K562 (cell line): ENCODE results near the gene FOXO4. TPM values are rescaled to one million over a fixed set of nuclear protein-coding genes. Genes with fewer than 3 reads are reported as not detected.

Experiments
- DIDO1 ChIP-seq: fragments of 450-650 bp; IDR thresholded peaks from 2 replicates; pipeline ENCODE4 v1.6.1; 2016; ENCODE audit warnings: low read depth, missing biosample characterization, missing genetic modification characterization
- FOS ChIP-seq: IDR thresholded peaks from 3 replicates; pipeline ENCODE4 v1.6.1; 2011; ENCODE audit not compliant: insufficient read length; ENCODE audit errors: extremely low read depth
- JUN ChIP-seq, 2 experiments: sonication (generic) in 1 of 2; formaldehyde crosslinking in 1 of 2; IDR thresholded peaks; 2 replicates each; pipeline versions ENCODE4 v1.6.1 to v1.8.0; 2012 to 2022; ENCODE audit warnings: borderline replicate concordance in 2 of 2, mild to moderate bottlenecking in 2 of 2, improper control_type of control experiment in 1 of 2, low read depth in 1 of 2, low read length in 1 of 2, missing genetic modification reagents in 1 of 2
- MED1 ChIP-seq: sonication (generic); formaldehyde crosslinking; IDR thresholded peaks from 2 replicates; pipeline ENCODE4 v1.8.1; 2023; ENCODE audit warnings: missing genetic modification reagents, borderline replicate concordance
- NFRKB ChIP-seq: fragments of 450-650 bp; IDR thresholded peaks from 2 replicates; pipeline ENCODE4 v1.6.1; 2016; ENCODE audit warnings: low read depth
- PHF20 ChIP-seq: fragments of 450-650 bp; IDR thresholded peaks from 2 replicates; pipeline ENCODE4 v1.6.1; 2018; ENCODE audit not compliant: partially characterized antibody
- SP2 ChIP-seq: IDR thresholded peaks from 2 replicates; pipeline ENCODE4 v1.6.1; 2011; ENCODE audit warnings: mild to moderate bottlenecking, low read depth, low read length, moderate library complexity; ENCODE audit not compliant: poor library complexity, severe bottlenecking; ENCODE audit errors: extremely low read depth
- TEAD4 ChIP-seq, 2 experiments: sonication (generic) in 1 of 2; formaldehyde crosslinking in 1 of 2; IDR thresholded peaks; 2 replicates each; pipeline versions ENCODE4 v1.6.1 to v1.8.0; 2012 to 2022; ENCODE audit warnings: borderline replicate concordance in 1 of 2, inconsistent platforms in 1 of 2, low read length in 1 of 2, mild to moderate bottlenecking in 1 of 2, missing genetic modification reagents in 1 of 2
- ZBTB40 ChIP-seq, 2 experiments: fragments of 450-650 bp in 1 of 2; sonication (generic) in 1 of 2; formaldehyde crosslinking in 1 of 2; IDR thresholded peaks; 2 replicates each; pipeline versions ENCODE4 v1.7.1 to v1.9.0; 2016 to 2022; ENCODE audit warnings: inconsistent platforms in 1 of 2, mild to moderate bottlenecking in 1 of 2, missing genetic modification reagents in 1 of 2
- ZNF644 ChIP-seq: fragments of 200-800 bp; sonication (Bioruptor generic); IDR thresholded peaks from 2 replicates; pipeline ENCODE4 v1.6.1; 2016; ENCODE audit warnings: low read depth, missing genetic modification characterization, missing compliant biosample characterization
- polyA plus RNA-seq, 8 experiments: library from polyadenylated mRNA; depleted of rRNA in 4 of 8; stranded (reverse) in 5 of 8; unstranded in 3 of 8; fragments of >200 nt; fragmentation: Nextera tagmentation in 2 of 8; fragmentation: Illumina TruSeq in 1 of 8; extraction: Ambion mirVana in 2 of 8; extraction: Trizol in 1 of 8; gene quantifications; 2 replicates each; pipeline versions ENCODE4 v1.2.1 to v1.2.3, GENCODE V29; 2011 to 2014; ENCODE audit warnings: inconsistent platforms in 1 of 8, missing spikeins in 1 of 8
- total RNA-seq, 7 experiments: library from RNA; depleted of rRNA in 6 of 7; stranded (reverse); fragments of >200 nt in 6 of 7; fragmentation: Illumina TruSeq in 2 of 7; extraction: Trizol in 2 of 7; gene quantifications; 2 replicates each; pipeline versions ENCODE4 v1.2.1 to v1.2.3, GENCODE V29; 2011 to 2021; ENCODE audit warnings: low replicate concordance in 1 of 7
- TF ChIP-seq, protein P1 (sequence below), 2 experiments: fragments of 450-650 bp; IDR thresholded peaks; 2 replicates each; pipeline ENCODE4 v1.6.1; 2018; ENCODE audit warnings: mild to moderate bottlenecking in 2 of 2, low read depth in 1 of 2; ENCODE audit not compliant: partially characterized antibody in 2 of 2

Gene FOXO4
- total and polyA plus RNA-seq, 9 of the 15 experiments (the other 6 are each of a cell fraction or from before 2014, with no cell fraction given), result 0.13 to 26.6 (median 8.5) TPM

- no peak for TF ChIP-seq ZBTB40 (IDR thresholded peaks at IDR 0.05)
- no peak for TF ChIP-seq ZBTB40 (CRISPR knock-in tag; IDR thresholded peaks at IDR 0.05)
- 0 out of 2 replicates have a peak, but pooled peaks have one; percentile 31 for TF ChIP-seq NFRKB
- no peak for TF ChIP-seq JUN (IDR thresholded peaks at IDR 0.05; ENCODE audit: borderline replicate concordance, low read depth, low read length)
- no peak for TF ChIP-seq JUN (CRISPR knock-in tag; IDR thresholded peaks at IDR 0.05; ENCODE audit: borderline replicate concordance)
- TF ChIP-seq FOS, result peak; percentile 98
- TF ChIP-seq, protein P1, sequence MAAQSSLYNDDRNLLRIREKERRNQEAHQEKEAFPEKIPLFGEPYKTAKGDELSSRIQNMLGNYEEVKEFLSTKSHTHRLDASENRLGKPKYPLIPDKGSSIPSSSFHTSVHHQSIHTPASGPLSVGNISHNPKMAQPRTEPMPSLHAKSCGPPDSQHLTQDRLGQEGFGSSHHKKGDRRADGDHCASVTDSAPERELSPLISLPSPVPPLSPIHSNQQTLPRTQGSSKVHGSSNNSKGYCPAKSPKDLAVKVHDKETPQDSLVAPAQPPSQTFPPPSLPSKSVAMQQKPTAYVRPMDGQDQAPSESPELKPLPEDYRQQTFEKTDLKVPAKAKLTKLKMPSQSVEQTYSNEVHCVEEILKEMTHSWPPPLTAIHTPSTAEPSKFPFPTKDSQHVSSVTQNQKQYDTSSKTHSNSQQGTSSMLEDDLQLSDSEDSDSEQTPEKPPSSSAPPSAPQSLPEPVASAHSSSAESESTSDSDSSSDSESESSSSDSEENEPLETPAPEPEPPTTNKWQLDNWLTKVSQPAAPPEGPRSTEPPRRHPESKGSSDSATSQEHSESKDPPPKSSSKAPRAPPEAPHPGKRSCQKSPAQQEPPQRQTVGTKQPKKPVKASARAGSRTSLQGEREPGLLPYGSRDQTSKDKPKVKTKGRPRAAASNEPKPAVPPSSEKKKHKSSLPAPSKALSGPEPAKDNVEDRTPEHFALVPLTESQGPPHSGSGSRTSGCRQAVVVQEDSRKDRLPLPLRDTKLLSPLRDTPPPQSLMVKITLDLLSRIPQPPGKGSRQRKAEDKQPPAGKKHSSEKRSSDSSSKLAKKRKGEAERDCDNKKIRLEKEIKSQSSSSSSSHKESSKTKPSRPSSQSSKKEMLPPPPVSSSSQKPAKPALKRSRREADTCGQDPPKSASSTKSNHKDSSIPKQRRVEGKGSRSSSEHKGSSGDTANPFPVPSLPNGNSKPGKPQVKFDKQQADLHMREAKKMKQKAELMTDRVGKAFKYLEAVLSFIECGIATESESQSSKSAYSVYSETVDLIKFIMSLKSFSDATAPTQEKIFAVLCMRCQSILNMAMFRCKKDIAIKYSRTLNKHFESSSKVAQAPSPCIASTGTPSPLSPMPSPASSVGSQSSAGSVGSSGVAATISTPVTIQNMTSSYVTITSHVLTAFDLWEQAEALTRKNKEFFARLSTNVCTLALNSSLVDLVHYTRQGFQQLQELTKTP (IDR thresholded peaks at IDR 0.05; ENCODE audit: low read depth in 1 of 2, partially characterized antibody in 2 of 2), result no peak
- 0 out of 2 replicates have a peak, but pooled peaks have one; percentile 26 for TF ChIP-seq TEAD4 (IDR thresholded peaks at IDR 0.05; ENCODE audit: low read length)
- no peak for TF ChIP-seq TEAD4 (CRISPR knock-in tag; IDR thresholded peaks at IDR 0.05; ENCODE audit: borderline replicate concordance)
- no peak for TF ChIP-seq PHF20
- TF ChIP-seq ZNF644 (tag), result peak; percentile 95
- peak; percentile 30 for TF ChIP-seq SP2
- peak; percentile 36; the same call in 1 of the 2 replicates for TF ChIP-seq DIDO1
- no peak for TF ChIP-seq MED1 (CRISPR knock-in tag)
These were observed 27.4 kb upstream of the FOXO4 start, which contains the start of gene SNX12 (continued) for GRCh38 chrX:71068044-71068918.
